ES-I3 (cell line): ENCODE measurements around the gene ROPN1L.

Source experiments
- H3K36me3 ChIP-seq: 2 replicates; pipeline ENCODE4 v1.6.1; 2013; ENCODE audit warnings: mild to moderate bottlenecking, low read length, control low read depth, moderate library complexity; ENCODE audit not compliant: insufficient read depth
- H3K4me1 ChIP-seq: 2 replicates; pipeline ENCODE4 v1.6.1; 2013; ENCODE audit warnings: mild to moderate bottlenecking, control low read depth, low read length; ENCODE audit not compliant: insufficient read depth
- H3K9ac ChIP-seq: 2 replicates; pipeline ENCODE4 v1.6.1; 2013; ENCODE audit warnings: low read depth, mild to moderate bottlenecking, low read length, moderate library complexity
- H3K9me3 ChIP-seq: 2 replicates; pipeline ENCODE4 v1.6.1; 2013; ENCODE audit warnings: mild to moderate bottlenecking, low read length, moderate library complexity; ENCODE audit not compliant: control insufficient read depth, insufficient read depth

The ROPN1L gene

GRCh38 chr5:10418654-10419345, 22.9 kb upstream of the ROPN1L start:
- no peak overlapping the region for H3K9ac ChIP-seq
- no peaks in the 10 kb centered on the region for H3K9me3 ChIP-seq
- H3K36me3 ChIP-seq: peaks cover 16% of the 10 kb centered on the region
- H3K4me1 ChIP-seq: peaks cover 7% of the 10 kb centered on the region; the same call in 1 of the 2 replicates

DNA sequence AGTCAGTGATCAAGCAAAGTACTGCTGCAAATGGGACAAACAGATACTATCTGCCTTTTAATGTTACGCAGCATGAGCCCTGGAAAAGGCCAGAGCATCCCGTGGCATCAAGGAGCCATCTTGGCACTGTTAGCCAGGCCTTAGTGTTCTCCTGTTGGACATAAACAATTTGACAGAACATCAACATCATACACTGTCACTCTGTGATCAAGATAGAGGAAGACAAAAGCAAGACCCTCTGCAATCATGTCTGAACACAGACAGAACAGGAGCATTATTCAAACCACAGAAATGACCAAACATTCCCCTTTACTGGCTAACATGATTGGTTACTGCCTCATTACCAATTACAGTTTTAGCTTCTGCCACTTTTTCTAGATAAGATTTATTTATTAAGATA, 21.2 kb upstream of the ROPN1L start:
- Histone ChIP-seq H3K9ac (no peak overlapping the region), H3K9me3 (no peaks in the 10 kb centered on the region), H3K36me3 (peaks cover 13% of the 10 kb centered on the region), H3K4me1 (peaks cover 7% of the 10 kb centered on the region; the same call in 1 of the 2 replicates)

DNA sequence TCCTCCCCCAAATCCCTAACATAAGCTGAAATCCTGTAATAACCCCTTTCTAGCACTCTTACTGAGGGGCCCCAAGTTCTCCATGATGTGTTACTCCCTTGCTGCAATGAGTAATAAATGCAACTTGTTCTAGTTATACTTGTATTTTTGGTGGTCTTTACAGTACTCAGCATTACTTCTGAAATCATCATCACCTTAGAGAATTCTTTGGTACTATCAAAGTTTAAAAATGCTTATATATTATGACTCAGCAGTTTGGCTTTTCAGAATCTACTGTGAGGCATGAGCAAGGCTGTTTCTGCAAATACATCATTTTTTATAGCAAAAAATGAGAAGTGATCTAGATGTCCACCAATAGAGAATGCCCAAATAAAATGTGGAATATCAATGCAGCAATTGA, 20.7 kb upstream of the ROPN1L start:
- peaks cover 12% of the 10 kb centered on the region for H3K36me3 ChIP-seq
- peaks cover 7% of the 10 kb centered on the region; the same call in 1 of the 2 replicates for H3K4me1 ChIP-seq
- H3K9ac ChIP-seq: no peak overlapping the region
- H3K9me3 ChIP-seq: no peaks in the 10 kb centered on the region

- Histone ChIP-seq H3K36me3 (peaks cover 15% of the 10 kb centered on the region), H3K9ac (no peak overlapping the region), H3K9me3 (no peaks in the 10 kb centered on the region), H3K4me1 (peaks cover 7% of the 10 kb centered on the region; the same call in 1 of the 2 replicates)
These were observed 19.6 kb upstream of the ROPN1L start for GRCh38 chr5:10421896-10422691.

- no peak overlapping the region for H3K9ac ChIP-seq
- H3K36me3 ChIP-seq: peaks cover 13% of the 10 kb centered on the region
- H3K4me1 ChIP-seq: peaks cover 7% of the 10 kb centered on the region; the same call in 1 of the 2 replicates
- no peaks in the 10 kb centered on the region for H3K9me3 ChIP-seq
These were observed 18.7 kb upstream of the ROPN1L start for GRCh38 chr5:10423022-10423421.

DNA sequence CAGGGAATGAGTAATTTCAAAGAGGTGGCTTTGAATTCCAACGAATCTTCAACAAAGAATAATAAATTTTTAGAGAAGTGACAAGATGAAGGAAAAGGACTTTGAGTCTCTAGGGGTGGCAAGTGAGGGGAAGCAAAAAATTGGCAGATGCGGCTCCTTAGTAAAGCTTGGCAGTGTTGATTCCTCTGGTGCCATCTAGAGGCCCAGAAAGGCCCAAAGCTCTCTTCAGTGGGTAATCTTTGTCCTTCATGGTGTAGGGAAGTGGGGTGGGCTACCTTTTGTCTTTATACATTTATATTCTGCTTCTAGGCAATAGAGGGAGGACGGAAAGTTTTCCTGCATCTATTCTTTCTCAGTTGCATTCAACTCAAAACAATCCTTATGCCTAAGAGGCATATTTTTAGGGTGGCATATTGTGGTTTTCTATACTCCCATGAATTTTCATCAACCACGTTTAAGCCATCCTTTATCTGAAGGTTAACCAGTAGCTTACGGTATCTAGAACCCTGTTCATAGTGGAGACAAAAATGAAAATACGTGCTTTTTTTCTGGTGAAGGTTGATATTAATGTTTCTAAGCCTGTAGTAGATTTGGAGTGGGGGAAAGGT, 17.5 kb upstream of the ROPN1L start:
- Histone ChIP-seq H3K36me3 (peaks cover 8% of the 10 kb centered on the region), H3K4me1 (peaks cover 7% of the 10 kb centered on the region; the same call in 1 of the 2 replicates), H3K9me3 (no peaks in the 10 kb centered on the region), H3K9ac (no peak overlapping the region)

GRCh38 chr5:10427201-10427600, 14.5 kb upstream of the ROPN1L start:
- Histone ChIP-seq H3K36me3 (peaks cover 4% of the 10 kb centered on the region), H3K9me3 (no peaks in the 10 kb centered on the region), H3K4me1 (peaks cover 6% of the 10 kb centered on the region; the same call in 1 of the 2 replicates), H3K9ac (no peak overlapping the region)

GRCh38 chr5:10427978-10428377, 13.7 kb upstream of the ROPN1L start:
- H3K9ac ChIP-seq: no peak overlapping the region
- peaks cover 4% of the 10 kb centered on the region for H3K36me3 ChIP-seq
- H3K9me3 ChIP-seq: no peaks in the 10 kb centered on the region
- H3K4me1 ChIP-seq: no peaks in the 10 kb centered on the region

DNA sequence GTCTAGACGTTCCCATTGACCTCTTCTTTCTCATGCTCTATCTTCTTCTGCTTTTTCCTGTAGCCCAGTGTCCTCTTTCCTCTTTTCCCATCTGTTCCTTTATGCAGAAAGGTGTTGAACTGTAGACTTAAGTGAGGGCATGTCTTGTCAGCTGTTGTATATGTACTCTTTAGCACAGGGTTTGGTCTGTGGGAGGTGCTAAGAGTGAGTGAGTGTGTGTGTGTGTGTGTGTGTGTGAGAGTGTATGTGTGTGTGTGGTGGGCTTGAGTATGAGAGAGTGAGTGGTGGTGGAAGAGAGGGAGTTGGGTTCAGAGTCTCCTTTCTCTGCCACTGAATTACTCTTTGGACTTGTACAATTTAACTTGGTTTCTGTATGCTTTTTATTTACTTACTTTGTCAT, 10.3 kb upstream of the ROPN1L start:
- Histone ChIP-seq H3K9ac (no peak overlapping the region), H3K9me3 (no peaks in the 10 kb centered on the region), H3K36me3 (peaks cover 8% of the 10 kb centered on the region), H3K4me1 (no peaks in the 10 kb centered on the region)

GRCh38 chr5:10432059-10433008, 9.3 kb upstream of the ROPN1L start:
- no peaks in the 10 kb centered on the region for H3K9me3 ChIP-seq
- H3K36me3 ChIP-seq: peaks cover 7% of the 10 kb centered on the region; the same call in 1 of the 2 replicates
- H3K4me1 ChIP-seq: no peaks in the 10 kb centered on the region
- no peak overlapping the region for H3K9ac ChIP-seq

- Histone ChIP-seq H3K4me1 (no peaks in the 10 kb centered on the region), H3K9ac (no peak overlapping the region), H3K9me3 (no peaks in the 10 kb centered on the region), H3K36me3 (peaks cover 7% of the 10 kb centered on the region; the same call in 1 of the 2 replicates)
These were observed 7.3 kb upstream of the ROPN1L start for GRCh38 chr5:10434392-10434791.

GRCh38 chr5:10438301-10438700, 3.4 kb upstream of the ROPN1L start:
- Histone ChIP-seq H3K4me1 (no peaks in the 10 kb centered on the region), H3K36me3 (peaks cover 6% of the 10 kb centered on the region; the same call in 1 of the 2 replicates), H3K9me3 (no peaks in the 10 kb centered on the region), H3K9ac (no peak overlapping the region)

DNA sequence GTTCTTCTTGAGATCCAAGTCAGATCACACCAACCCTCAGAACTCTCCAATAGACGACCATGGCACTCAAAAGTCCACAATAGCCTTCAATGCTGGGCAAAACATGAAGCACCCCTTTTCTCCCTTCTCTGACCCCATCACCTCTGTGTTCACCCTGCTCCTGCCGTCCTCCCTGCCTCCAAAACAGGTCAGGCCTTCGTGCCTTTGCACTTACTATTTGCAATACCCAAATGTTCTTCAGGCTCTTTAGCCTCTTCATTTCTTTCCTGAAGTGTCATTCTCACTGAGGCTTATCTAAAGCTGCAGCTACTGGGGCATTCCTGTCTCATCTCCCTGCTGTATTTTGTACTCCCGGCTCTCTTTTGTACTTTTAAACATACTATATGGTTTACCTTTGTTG, 2.0 kb upstream of the ROPN1L start:
- no peaks in the 10 kb centered on the region; the same call in 1 of the 2 replicates for H3K36me3 ChIP-seq
- no peaks in the 10 kb centered on the region for H3K4me1 ChIP-seq
- H3K9me3 ChIP-seq: no peaks in the 10 kb centered on the region
- H3K9ac ChIP-seq: no peak overlapping the region
